Measurements from ENCODE around the gene PRDM4. TPM values are rescaled to one million over a fixed set of nuclear protein-coding genes. Genes with fewer than 3 reads are reported as not detected.

Gene PRDM4
- total and polyA plus RNA-seq, 8 donors: 8.3 to 207 (median 35.9) TPM

DNA sequence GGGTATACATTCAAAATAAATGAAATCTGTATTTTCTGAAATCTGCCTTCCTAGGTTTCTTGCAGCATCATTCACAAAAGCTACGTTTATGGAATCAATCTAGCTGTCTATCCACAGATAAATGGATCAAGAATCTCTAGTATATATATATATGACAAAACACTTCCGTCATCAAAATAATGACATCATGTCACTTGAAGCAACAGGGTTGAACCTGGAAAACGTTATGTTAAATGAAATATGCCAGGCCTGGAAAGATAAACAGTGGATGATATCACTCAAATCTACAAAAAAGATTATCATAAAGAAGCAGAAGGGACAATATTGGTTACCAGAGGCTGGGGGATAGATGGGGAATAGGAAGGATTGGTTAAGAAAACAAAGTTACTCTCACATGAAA, 42.2 kb upstream of the PRDM4 start:
- H3K27me3 ChIP-seq: peaks cover 0 to 7% (median 0%) of the 10 kb centered on the region in 3 donors
- intact Hi-C loops (cut with DNase I; ENCODE audit: low total_unique reads): no loop called here
- H3K27ac ChIP-seq: no peak overlapping the region
- no peaks in the 10 kb centered on the region for H3K36me3 ChIP-seq
- TF ChIP-seq CTCF (IDR thresholded peaks at IDR 0.05) (no peak), POLR2AphosphoS5 (IDR thresholded peaks at IDR 0.05) (no peak), EP300 (IDR thresholded peaks at IDR 0.05) (no peak), POLR2A (IDR thresholded peaks at IDR 0.05) (no peak)
- no peaks in the 10 kb centered on the region for H3K9me3 ChIP-seq
- no peaks in the 10 kb centered on the region for H3K4me1 ChIP-seq
- DNase-seq: no peak
- WGBS, 5 donors: 25 to 47% (median 35%) methylated on average over 3 of the region's 3 CpGs
- no peak overlapping the region for H3K4me3 ChIP-seq

DNA sequence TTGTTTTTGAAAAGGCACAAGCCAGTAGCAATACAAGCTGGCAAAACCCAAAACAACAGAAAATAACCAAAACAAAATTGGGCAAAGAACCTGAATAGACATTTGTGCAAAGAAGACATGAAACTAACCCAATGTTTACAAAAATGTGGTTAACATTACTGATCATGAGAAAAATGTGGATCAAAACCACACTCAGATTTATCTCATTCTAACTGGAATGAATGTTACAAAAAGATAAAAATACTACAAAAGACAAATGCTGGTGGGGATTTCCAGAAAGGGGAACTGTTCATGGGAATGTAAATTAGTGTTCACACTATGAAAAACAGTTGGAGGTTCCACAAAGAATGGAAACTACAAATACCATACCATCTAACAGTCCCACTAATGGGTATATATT, 40.2 kb upstream of the PRDM4 start:
- Histone ChIP-seq H3K4me1 (no peaks in the 10 kb centered on the region), H3K36me3 (no peaks in the 10 kb centered on the region), H3K9me3 (no peaks in the 10 kb centered on the region), H3K27me3 (no peaks in the 10 kb centered on the region), H3K4me3 (no peak overlapping the region), H3K27ac (no peak overlapping the region)
- DNase-seq: no peak
- no peak for TF ChIP-seq EP300 (IDR thresholded peaks at IDR 0.05)
- TF ChIP-seq POLR2AphosphoS5 (IDR thresholded peaks at IDR 0.05): no peak
- no peak for TF ChIP-seq POLR2A (IDR thresholded peaks at IDR 0.05)
- no peak for TF ChIP-seq CTCF (IDR thresholded peaks at IDR 0.05)
- intact Hi-C loops (cut with DNase I; ENCODE audit: low total_unique reads): no loop called here

DNA sequence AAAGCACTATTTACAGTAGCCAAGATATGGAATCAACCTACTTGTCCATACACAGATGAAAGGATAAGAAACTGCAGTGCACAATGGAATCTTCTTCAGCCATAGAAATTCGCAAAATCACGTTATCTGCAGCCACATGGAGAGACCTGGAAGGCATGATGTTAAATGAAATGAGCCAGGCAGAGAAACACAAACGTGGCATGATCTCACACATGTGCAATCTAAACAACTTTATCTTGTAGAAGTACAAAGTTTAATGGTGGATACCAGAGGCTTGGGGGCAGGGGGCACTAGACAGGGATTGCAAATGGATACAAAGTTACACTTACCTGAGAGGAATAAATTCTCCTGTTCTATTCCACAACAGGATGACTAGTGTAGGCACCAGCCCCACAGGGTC, 37.6 kb upstream of the PRDM4 start:
- H3K36me3 ChIP-seq: no peaks in the 10 kb centered on the region
- 22 to 41% (median 31%) methylated on average over 3 of the region's 3 CpGs for WGBS, 5 donors
- peaks cover 0 to 3% (median 0%) of the 10 kb centered on the region in 4 donors for H3K4me1 ChIP-seq
- H3K27ac ChIP-seq: no peak overlapping the region
- peaks cover 0 to 5% (median 0%) of the 10 kb centered on the region in 3 donors for H3K27me3 ChIP-seq
- no peak for DNase-seq
- TF ChIP-seq EP300 (IDR thresholded peaks at IDR 0.05): no peak
- no peak for TF ChIP-seq CTCF (IDR thresholded peaks at IDR 0.05)
- no peak for TF ChIP-seq POLR2AphosphoS5 (IDR thresholded peaks at IDR 0.05)
- TF ChIP-seq POLR2A (IDR thresholded peaks at IDR 0.05): no peak
- intact Hi-C loops (cut with DNase I; ENCODE audit: low total_unique reads): no loop called here
- no peak overlapping the region for H3K4me3 ChIP-seq
- H3K9me3 ChIP-seq: no peaks in the 10 kb centered on the region

- peak in 1 of 2 donors; percentile 8 for DNase-seq
- TF ChIP-seq POLR2AphosphoS5 (IDR thresholded peaks at IDR 0.05) (no peak), POLR2A (IDR thresholded peaks at IDR 0.05) (no peak), EP300 (IDR thresholded peaks at IDR 0.05) (no peak), CTCF (IDR thresholded peaks at IDR 0.05) (no peak)
- H3K4me3 ChIP-seq: no peak overlapping the region
- H3K4me1 ChIP-seq: peaks cover 0 to 3% (median 0%) of the 10 kb centered on the region in 4 donors
- no peak overlapping the region for H3K27ac ChIP-seq
- intact Hi-C loops (cut with DNase I; ENCODE audit: low total_unique reads): no loop called here
- H3K9me3 ChIP-seq: no peaks in the 10 kb centered on the region
- 25 to 64% (median 39%) methylated on average over 3 of the region's 3 CpGs for WGBS, 5 donors
- no peaks in the 10 kb centered on the region for H3K36me3 ChIP-seq
- peaks cover 0 to 6% (median 0%) of the 10 kb centered on the region in 3 donors for H3K27me3 ChIP-seq
Observed at GRCh38 chr12:107794451-107794850, 33.5 kb upstream of the PRDM4 start.
